Cardiac fibroblast (primary cell): ENCODE data around the gene DNLZ.

Experiments used
- DNase-seq, 2 donors: peaks; one replicate each; pipeline versions ENCODE4 v3.0.0 to v3.0.0-alpha.2; 2010; ENCODE audit warnings: low read depth in 2 of 2
- H3K4me3 ChIP-seq, 2 donors: replicated peaks in 1 of 2; 1 replicate in 1 of 2; 2 replicates in 1 of 2; pipeline ENCODE4 v1.5.1; 2011; ENCODE audit warnings: low read depth in 2 of 2, low read length in 2 of 2, mild to moderate bottlenecking in 2 of 2, moderate library complexity in 1 of 2
- TF ChIP-seq, protein P1 (sequence below): IDR thresholded peaks from one replicate; pipeline ENCODE4 v1.5.1; 2011; ENCODE audit warnings: low read depth, mild to moderate bottlenecking, low read length, inconsistent platforms

The DNLZ gene

DNA sequence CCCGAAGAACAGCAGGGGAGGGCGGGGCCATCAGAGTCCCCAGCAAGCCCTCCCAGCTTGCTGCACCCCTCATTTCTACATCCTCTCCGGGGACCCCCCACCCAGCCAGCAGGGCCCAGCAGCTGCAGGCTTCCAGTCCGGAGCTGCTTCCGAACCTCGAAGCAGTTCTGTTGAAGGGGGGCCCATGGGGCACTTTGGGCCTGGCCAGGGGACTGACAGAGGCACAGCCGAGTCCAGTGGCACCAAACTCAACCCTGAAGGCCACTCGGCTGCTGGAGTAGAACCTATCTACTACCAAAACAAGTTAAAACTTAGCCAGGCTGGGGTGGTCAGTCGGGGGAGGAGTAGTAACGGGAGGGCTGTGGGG lies 51.6 kb downstream of the DNLZ start:
- H3K4me3 ChIP-seq, result no peak overlapping the region
- TF ChIP-seq, protein P1, sequence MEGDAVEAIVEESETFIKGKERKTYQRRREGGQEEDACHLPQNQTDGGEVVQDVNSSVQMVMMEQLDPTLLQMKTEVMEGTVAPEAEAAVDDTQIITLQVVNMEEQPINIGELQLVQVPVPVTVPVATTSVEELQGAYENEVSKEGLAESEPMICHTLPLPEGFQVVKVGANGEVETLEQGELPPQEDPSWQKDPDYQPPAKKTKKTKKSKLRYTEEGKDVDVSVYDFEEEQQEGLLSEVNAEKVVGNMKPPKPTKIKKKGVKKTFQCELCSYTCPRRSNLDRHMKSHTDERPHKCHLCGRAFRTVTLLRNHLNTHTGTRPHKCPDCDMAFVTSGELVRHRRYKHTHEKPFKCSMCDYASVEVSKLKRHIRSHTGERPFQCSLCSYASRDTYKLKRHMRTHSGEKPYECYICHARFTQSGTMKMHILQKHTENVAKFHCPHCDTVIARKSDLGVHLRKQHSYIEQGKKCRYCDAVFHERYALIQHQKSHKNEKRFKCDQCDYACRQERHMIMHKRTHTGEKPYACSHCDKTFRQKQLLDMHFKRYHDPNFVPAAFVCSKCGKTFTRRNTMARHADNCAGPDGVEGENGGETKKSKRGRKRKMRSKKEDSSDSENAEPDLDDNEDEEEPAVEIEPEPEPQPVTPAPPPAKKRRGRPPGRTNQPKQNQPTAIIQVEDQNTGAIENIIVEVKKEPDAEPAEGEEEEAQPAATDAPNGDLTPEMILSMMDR, result no peak
- no peak for DNase-seq

DNA sequence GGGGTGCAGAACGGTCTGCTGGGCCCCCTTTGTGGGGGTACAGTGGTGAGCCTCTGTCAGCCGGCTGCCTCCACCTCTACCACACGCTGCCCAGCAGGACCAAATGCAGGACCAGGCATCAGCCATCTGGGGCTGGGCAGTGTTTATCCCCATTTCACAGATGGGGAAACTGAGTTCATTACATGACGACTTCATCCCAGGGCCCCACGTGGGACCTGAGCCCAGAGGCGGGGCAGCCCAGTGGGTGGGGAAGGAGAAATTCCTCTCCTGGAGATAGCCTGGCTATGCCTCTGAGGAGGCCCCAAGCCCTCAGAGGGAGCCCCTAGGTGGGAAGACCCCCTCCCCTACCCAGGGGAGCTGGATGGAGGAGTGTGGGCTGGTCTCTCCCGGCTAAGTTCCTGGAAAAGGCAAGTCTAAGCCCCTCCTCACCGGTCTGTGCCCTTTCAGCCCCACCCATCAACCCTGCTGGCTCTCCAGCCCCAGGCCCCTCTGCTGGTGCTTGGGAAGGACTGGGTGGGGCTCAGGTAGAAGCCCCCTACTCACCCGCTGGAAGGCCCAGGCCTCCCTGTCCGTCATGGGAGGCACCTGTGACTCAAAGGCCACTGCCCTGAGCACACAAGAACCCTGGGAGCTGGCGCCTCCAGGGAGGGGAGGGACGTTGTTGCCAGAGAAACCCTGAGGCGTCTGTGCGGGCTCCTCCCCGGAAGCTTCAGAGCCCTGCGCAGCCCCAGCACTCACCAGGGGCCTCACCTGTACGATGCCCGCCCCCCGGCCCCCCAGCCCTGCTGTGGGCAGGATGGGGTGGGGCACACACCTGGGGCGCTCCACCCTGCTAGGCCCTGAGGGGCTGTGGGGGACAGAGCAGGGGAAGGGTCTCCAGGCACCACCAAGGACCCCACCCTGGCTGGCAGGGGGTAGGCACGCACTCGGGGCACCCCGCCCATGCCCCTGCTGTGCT lies 52.2 kb downstream of the DNLZ start:
- no peak for DNase-seq
- H3K4me3 ChIP-seq, result no peak overlapping the region
- TF ChIP-seq, protein P1, result no peak

GRCh38 chr9:136310273-136311030 lies 53.1 kb downstream of the DNLZ start:
- no peak overlapping the region for H3K4me3 ChIP-seq
- no peak for DNase-seq
- TF ChIP-seq, protein P1, result no peak

GRCh38 chr9:136309806-136310220 lies 53.7 kb downstream of the DNLZ start:
- TF ChIP-seq, protein P1, result no peak
- DNase-seq, result no peak
- no peak overlapping the region for H3K4me3 ChIP-seq
